ENCODE results near the gene SYVN1.

The SYVN1 gene

GRCh38 chr11:65109231-65110198 is 24.8 kb downstream of the SYVN1 start:
- no peaks in the 10 kb centered on the region for H3K27me3 ChIP-seq (ENCODE audit: insufficient read depth, low read depth, severe bottlenecking)
- DNase-seq = no peak

DNA sequence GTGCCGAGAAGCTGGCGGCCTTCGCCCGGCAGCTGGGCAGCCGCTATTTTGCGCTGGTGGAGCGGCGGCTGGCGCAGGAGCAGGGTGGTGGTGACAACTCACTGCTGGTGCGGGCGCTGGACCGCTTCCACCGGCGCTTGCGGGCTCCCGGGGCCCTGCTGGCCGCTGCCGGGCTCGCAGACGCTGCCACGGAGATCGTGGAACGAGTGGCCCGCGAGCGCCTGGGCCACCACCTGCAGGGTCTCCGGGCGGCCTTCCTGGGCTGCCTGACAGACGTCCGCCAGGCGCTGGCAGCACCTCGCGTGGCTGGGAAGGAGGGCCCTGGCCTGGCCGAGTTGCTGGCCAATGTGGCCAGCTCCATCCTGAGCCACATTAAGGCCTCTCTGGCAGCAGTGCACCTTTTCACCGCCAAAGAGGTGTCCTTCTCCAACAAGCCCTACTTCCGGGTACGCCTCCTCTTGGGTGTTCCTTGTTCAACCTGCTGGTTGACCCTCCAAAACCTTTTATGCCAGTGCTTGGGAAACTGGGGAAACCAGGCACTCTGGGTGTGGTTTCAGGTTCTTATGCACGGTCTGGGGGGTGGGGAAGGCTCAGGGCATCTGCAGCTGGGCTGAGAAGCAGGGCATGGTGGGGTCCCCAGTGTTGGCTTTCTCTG is 25.7 kb downstream of the SYVN1 start:
- Histone ChIP-seq H3K36me3 (peaks cover 8% of the 10 kb centered on the region; the same call in 1 of the 2 replicates), H3K27me3 (ENCODE audit: insufficient read depth, low read depth, severe bottlenecking) (no peaks in the 10 kb centered on the region), H3K9me3 (ENCODE audit: severe bottlenecking) (no peaks in the 10 kb centered on the region), H3K27ac (no peak overlapping the region), H3K4me3 (ENCODE audit: low read depth, low read length) (no peak overlapping the region)
- TF ChIP-seq, protein P1, sequence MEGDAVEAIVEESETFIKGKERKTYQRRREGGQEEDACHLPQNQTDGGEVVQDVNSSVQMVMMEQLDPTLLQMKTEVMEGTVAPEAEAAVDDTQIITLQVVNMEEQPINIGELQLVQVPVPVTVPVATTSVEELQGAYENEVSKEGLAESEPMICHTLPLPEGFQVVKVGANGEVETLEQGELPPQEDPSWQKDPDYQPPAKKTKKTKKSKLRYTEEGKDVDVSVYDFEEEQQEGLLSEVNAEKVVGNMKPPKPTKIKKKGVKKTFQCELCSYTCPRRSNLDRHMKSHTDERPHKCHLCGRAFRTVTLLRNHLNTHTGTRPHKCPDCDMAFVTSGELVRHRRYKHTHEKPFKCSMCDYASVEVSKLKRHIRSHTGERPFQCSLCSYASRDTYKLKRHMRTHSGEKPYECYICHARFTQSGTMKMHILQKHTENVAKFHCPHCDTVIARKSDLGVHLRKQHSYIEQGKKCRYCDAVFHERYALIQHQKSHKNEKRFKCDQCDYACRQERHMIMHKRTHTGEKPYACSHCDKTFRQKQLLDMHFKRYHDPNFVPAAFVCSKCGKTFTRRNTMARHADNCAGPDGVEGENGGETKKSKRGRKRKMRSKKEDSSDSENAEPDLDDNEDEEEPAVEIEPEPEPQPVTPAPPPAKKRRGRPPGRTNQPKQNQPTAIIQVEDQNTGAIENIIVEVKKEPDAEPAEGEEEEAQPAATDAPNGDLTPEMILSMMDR (IDR thresholded peaks at IDR 0.05; ENCODE audit: low read depth, low read length) = no peak
- no peak for DNase-seq

More at GRCh38 chr11:65109231-65110198, 24.8 kb downstream of the SYVN1 start:
- Histone ChIP-seq H3K9me3 (ENCODE audit: severe bottlenecking) (no peaks in the 10 kb centered on the region), H3K4me3 (ENCODE audit: low read depth, low read length) (no peak overlapping the region), H3K27ac (no peak overlapping the region), H3K36me3 (peaks cover 8% of the 10 kb centered on the region; the same call in 1 of the 2 replicates)
- TF ChIP-seq, protein P1 (IDR thresholded peaks at IDR 0.05; ENCODE audit: low read depth, low read length) = no peak

DNA sequence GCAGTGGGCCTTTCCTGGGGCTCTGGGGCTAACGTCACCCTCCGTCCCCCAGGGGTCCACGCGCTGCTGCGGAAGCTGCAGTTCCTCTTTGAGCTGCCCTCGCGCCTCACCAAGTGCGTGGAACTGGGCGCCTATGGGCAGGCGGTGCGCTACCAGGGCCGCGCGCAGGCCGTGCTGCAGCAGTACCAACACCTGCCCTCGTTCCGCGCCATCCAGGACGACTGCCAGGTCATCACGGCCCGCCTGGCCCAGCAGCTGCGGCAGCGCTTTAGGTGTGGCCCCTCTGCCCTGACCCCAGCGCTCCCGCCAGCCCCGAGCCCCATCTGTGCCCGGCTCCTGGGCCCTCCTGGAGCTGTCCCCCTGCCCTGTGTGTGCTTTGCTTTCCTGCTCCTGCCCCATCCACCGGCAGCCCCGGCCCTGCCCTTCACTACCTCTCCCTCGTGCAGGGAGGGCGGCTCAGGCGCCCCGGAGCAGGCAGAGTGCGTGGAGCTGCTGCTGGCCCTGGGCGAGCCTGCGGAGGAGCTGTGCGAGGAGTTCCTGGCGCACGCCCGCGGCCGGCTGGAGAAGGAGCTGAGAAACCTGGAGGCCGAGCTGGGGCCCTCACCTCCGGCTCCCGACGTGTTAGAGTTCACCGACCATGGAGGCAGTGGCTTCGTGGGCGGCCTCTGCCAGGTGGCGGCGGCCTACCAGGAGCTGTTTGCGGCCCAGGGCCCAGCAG is 26.4 kb downstream of the SYVN1 start:
- no peaks in the 10 kb centered on the region for H3K27me3 ChIP-seq (ENCODE audit: insufficient read depth, low read depth, severe bottlenecking)
- H3K9me3 ChIP-seq (ENCODE audit: severe bottlenecking) = no peaks in the 10 kb centered on the region
- TF ChIP-seq, protein P1 (IDR thresholded peaks at IDR 0.05; ENCODE audit: low read depth, low read length) = no peak
- no peak overlapping the region for H3K4me3 ChIP-seq (ENCODE audit: low read depth, low read length)
- peaks cover 8% of the 10 kb centered on the region; the same call in 1 of the 2 replicates for H3K36me3 ChIP-seq
- H3K27ac ChIP-seq = no peak overlapping the region
- no peak for DNase-seq

DNA sequence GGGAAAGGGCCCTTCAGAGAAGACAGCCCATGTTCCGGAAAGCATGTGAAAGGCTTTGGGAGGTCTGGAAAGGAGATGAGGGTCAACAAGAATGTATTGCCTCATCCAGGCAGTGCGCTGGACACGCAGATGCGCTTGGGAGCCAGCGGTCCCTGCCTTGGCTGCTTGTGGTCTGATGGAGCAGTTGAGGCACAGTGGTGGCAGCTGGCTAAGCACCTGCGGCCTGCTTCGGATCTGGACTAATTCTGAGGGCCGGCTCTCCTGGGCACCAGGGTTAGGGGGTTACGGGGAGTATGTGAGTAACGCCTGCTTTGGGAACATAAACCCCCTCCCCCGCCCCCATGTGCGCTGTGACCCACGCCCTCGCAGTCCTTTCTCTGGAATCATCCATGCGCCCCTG is 27.2 kb downstream of the SYVN1 start:
- H3K4me3 ChIP-seq (ENCODE audit: low read depth, low read length) = no peak overlapping the region
- no peaks in the 10 kb centered on the region for H3K9me3 ChIP-seq (ENCODE audit: severe bottlenecking)
- TF ChIP-seq, protein P1 (IDR thresholded peaks at IDR 0.05; ENCODE audit: low read depth, low read length) = no peak
- DNase-seq = no peak
- no peaks in the 10 kb centered on the region for H3K27me3 ChIP-seq (ENCODE audit: insufficient read depth, low read depth, severe bottlenecking)
- H3K27ac ChIP-seq = no peak overlapping the region
- H3K36me3 ChIP-seq = peaks cover 8% of the 10 kb centered on the region; the same call in 1 of the 2 replicates

DNA sequence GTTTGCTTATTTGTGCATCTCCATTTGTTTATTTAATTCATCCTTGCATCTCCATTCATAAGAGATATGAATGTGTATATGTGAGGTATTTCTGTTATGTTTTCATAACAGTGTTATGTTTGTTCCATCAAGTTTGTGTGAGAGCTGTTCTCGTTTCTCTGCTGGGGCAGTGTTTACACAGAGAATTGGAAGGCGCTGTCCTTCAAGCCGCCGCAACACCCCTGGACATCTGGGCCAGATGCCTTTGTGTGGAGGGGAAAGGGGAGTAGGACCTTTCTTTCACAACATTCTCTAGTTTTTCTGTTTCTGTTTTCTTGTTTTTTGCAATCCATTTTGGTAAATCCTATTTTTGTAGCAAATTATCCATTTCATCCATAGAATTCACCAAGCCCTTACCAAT is 29.7 kb downstream of the SYVN1 start:
- Histone ChIP-seq H3K36me3 (peaks cover 8% of the 10 kb centered on the region; the same call in 1 of the 2 replicates), H3K4me3 (ENCODE audit: low read depth, low read length) (no peak overlapping the region), H3K9me3 (ENCODE audit: severe bottlenecking) (no peaks in the 10 kb centered on the region), H3K27ac (no peak overlapping the region), H3K27me3 (ENCODE audit: insufficient read depth, low read depth, severe bottlenecking) (no peaks in the 10 kb centered on the region)
- no peak for DNase-seq
- TF ChIP-seq, protein P1 (IDR thresholded peaks at IDR 0.05; ENCODE audit: low read depth, low read length) = no peak
